ENCODE results near the gene TNFAIP8. TPM values are rescaled to one million over a fixed set of nuclear protein-coding genes. Genes with fewer than 3 reads are reported as not detected.
"Not testable (repeated sequence)": the region's sequence is repeated elsewhere in the genome, so short reads cannot be mapped to it uniquely, and the experiment has no call there.

The TNFAIP8 gene
- total and polyA plus RNA-seq, 10 of the 15 experiments (the other 5 are each of a cell fraction or from before 2014, with no cell fraction given), result 124 to 324 (median 177) TPM

DNA sequence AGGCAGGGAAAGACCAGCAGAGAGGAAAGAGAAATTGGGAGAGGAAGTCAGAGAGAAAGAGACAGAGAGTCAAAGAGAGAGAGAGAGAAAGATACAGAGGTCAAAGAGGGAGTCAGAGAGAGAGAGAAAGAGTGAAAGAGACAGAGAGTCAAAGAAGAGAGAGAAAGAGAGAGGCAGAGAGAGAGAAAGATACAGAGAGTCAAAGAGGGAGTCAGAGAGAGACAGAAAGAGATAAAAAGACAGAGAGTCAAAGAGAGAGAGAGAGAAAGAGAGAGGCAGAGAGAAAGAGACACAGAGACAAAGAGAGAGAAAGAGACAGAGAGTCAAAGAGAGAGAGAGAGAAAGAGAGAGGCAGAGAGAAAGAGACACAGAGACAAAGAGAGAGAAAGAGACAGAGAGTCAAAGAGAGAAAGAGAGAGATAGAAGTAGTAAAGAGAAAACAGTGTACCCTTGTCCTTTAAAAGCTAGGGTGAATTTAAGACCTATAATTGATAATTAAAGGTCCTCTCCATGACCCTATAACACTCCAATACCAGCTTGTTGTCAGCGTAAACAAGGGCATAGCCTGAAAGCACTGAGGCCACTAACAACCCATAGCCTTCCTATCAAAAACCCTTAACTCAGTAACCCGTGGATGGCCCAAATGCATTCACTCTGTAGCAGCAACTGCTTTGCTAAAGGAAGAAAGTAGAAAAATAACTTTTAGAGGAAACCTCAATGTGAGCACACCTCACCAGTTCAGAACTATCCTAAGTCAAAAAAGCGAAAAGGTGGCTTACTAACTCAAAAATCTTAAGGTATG lies 82.2 kb downstream of the TNFAIP8 start:
- SMC1A ChIA-PET (ENCODE audit: uncharacterized antibody, unreplicated experiment); RAD21 ChIA-PET (ENCODE audit: unreplicated experiment); H3K27ac ChIP-seq (ENCODE audit: control insufficient read depth, insufficient read depth); POLR2A ChIA-PET; H3K79me2 ChIP-seq (ENCODE audit: control insufficient read depth, insufficient read depth, low read length); H3K27me3 ChIP-seq (replicated peaks in 1 of 2; ENCODE audit: control insufficient read depth in 2 of 2, insufficient read depth in 2 of 2, low read length in 1 of 2); H3K4me3 ChIP-seq; in situ Hi-C loops (cut with MboI); BruUV-seq (replicated peaks); H3K4me2 ChIP-seq (ENCODE audit: control insufficient read depth, insufficient read depth); intact Hi-C loops (cut with micrococcal nuclease; ENCODE audit: unreplicated experiment); H3K9ac ChIP-seq (ENCODE audit: control insufficient read depth, insufficient read depth, low read length); H3K4me1 ChIP-seq (ENCODE audit: control insufficient read depth, insufficient read depth, low read length); FAIRE-seq; H3K36me3 ChIP-seq (ENCODE audit: control insufficient read depth in 2 of 2, insufficient read depth in 2 of 2, low read length in 1 of 2); DNase-seq (ENCODE audit: low read depth, low spot score); ATAC-seq; H2AFZ ChIP-seq (ENCODE audit: control insufficient read depth, low read depth, low read length); H3K9me3 ChIP-seq (replicated peaks; ENCODE audit: control insufficient read depth, insufficient read depth, low read length); H4K20me1 ChIP-seq (ENCODE audit: control insufficient read depth, insufficient read depth): not testable (repeated sequence)
- CTCF ChIA-PET, result interaction anchor here (1.6 kb wide), 1 partner anchor 14 kb away, joined by 6 read pairs; no protein-coding TSS in a partner anchor
- WGBS (ENCODE audit: insufficient coverage, insufficient replicate concordance, low lambda C conversion rate, missing lambda C conversion rate), result 37% methylated on average over 3 of the region's 3 CpGs

DNA sequence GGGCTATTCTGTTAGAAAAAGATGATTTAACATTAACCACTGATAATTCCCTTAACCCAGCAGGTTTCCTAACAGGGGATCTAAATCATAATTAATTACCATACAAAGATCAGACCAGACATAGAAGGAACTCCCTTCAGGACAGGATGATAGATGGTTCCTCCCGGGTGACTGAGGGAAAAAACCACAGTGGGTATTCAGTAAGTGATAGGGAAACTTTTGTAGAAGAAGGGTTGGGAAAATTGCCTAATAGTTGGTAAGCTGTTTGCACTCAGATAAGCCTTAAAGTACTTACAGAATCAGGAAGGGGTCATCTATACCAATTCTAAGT lies 82.7 kb downstream of the TNFAIP8 start:
- H3K9me3 ChIP-seq (replicated peaks; ENCODE audit: control insufficient read depth, insufficient read depth, low read length); DNase-seq (ENCODE audit: low read depth, low spot score); H4K20me1 ChIP-seq (ENCODE audit: control insufficient read depth, insufficient read depth); H3K27me3 ChIP-seq (replicated peaks in 1 of 2; ENCODE audit: control insufficient read depth in 2 of 2, insufficient read depth in 2 of 2, low read length in 1 of 2); H3K36me3 ChIP-seq (ENCODE audit: control insufficient read depth in 2 of 2, insufficient read depth in 2 of 2, low read length in 1 of 2); RAD21 ChIA-PET (ENCODE audit: unreplicated experiment); H3K4me1 ChIP-seq (ENCODE audit: control insufficient read depth, insufficient read depth, low read length); H3K79me2 ChIP-seq (ENCODE audit: control insufficient read depth, insufficient read depth, low read length); H3K27ac ChIP-seq (ENCODE audit: control insufficient read depth, insufficient read depth); SMC1A ChIA-PET (ENCODE audit: uncharacterized antibody, unreplicated experiment); ATAC-seq; H3K9ac ChIP-seq (ENCODE audit: control insufficient read depth, insufficient read depth, low read length); H3K4me2 ChIP-seq (ENCODE audit: control insufficient read depth, insufficient read depth); BruUV-seq (replicated peaks); intact Hi-C loops (cut with micrococcal nuclease; ENCODE audit: unreplicated experiment); H3K4me3 ChIP-seq; in situ Hi-C loops (cut with MboI); H2AFZ ChIP-seq (ENCODE audit: control insufficient read depth, low read depth, low read length); POLR2A ChIA-PET; FAIRE-seq: not testable (repeated sequence)
- CTCF ChIA-PET, result interaction anchor here (1.6 kb wide), 2 partner anchors 15 kb away, joined by 4 to 6 read pairs; no protein-coding TSS in a partner anchor
- WGBS (ENCODE audit: insufficient coverage, insufficient replicate concordance, low lambda C conversion rate, missing lambda C conversion rate), result 0% methylated on average over 1 of the region's 1 CpG

Measured in GM12878 (cell line).